ENCODE measurements around the gene CPVL.

Gene CPVL

GRCh38 chr7:29040579-29040925 is 105.8 kb downstream of the CPVL start:
- DNase-seq = no peak

DNA sequence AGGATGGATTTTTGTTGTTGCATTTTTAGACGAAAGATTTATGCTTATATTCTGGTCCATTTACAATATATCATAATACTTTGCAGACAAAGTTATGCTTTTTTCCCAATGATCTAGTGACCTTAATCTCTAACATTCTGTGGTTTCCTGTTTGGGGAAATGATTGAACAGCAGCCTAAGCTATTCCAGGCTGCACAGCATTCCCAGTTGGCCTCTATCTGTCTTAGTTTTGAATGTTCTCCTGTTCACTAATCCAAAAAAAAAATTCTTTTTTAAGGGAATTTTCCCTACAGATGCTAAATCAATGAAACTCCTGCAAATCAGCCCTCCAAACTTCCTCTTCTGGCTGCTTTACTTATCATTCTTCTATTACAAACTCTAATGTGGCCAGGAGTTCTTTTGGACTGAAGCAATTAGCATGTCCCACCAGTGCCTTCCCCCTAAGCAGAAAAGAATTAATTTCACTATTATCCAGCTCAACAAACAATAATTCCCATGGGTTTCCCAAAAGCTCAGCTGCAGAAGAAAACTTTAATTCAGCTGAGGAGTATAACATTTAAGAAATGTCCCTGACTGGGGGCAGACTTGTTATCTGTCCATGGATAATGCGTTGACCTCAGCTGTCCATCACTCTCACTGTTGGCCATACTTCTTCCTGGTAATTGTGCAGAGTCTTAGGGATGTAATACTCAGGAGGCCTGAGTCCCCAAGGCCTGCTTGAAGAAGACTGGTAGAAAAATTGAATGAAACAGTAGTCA is 106.3 kb downstream of the CPVL start:
- no peak for DNase-seq

DNA sequence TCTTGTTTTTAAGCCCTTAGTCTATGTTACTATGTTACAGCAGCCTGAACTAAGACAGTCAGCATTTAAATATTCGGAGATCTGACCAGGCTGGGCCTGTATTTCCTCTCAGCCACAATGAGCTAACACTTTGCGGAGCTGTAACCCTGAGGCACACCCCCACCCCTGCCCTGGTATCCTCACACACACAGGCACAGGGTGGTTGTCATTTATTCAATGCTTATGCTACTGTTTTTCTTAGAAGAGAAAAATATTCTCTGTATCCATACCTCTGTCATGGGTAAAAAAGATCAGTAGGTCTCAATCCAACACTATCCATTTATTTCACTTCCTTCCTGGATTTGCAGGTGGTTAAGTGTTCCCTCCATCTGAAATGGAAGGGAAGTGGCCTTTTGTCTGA is 107.9 kb downstream of the CPVL start:
- no peak for DNase-seq

- no peak for DNase-seq
Observed at GRCh38 chr7:29035044-29035740, 111.1 kb downstream of the CPVL start.

DNA sequence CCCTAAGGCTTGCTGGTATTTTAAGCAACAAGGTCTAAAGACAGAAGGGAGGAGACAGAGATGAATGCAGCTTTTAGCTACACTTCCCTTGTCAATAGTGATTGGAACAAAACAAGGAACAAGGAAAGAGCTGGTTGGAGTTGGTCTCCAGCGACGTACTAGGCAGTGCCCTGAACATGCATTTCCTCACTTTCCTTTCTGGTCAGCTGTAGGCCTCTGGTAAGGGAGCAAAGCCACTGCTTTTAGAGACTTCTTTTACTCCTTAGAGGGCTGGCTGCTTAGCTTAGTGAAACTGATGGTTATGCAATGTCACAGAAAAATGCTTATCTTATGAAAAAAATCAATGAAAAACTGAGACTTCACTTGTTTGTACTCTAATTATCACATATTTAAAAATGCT is 112.8 kb downstream of the CPVL start:
- no peak for DNase-seq

- no peak for DNase-seq
Observed at GRCh38 chr7:29032146-29032545, 114.2 kb downstream of the CPVL start.

GRCh38 chr7:29030781-29031275 is 115.5 kb downstream of the CPVL start:
- DNase-seq = no peak

- DNase-seq = no peak
Observed at GRCh38 chr7:29022291-29022988, 123.9 kb downstream of the CPVL start.

- no peak for DNase-seq
Observed at GRCh38 chr7:29019896-29020295, 126.4 kb downstream of the CPVL start.

DNA sequence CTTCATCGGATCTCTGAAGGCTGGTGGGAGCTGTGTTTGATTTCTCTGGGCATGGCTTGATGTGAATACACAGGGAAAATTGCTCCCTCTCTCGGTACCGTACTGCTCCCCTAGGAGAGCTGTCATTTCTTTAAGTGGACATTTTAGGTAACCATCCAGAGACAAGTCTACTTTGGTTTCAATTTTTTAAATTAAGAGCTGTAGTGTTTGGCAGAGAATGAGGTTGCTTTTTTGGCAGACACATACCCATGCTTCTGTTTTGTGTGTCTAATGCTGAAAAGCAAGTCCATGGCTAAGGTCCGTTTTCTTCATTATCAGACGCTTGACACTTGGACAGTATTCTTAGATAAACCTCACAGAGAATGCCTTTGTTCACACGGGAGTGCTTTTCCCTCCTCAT is 127.0 kb downstream of the CPVL start:
- DNase-seq = no peak

DNA sequence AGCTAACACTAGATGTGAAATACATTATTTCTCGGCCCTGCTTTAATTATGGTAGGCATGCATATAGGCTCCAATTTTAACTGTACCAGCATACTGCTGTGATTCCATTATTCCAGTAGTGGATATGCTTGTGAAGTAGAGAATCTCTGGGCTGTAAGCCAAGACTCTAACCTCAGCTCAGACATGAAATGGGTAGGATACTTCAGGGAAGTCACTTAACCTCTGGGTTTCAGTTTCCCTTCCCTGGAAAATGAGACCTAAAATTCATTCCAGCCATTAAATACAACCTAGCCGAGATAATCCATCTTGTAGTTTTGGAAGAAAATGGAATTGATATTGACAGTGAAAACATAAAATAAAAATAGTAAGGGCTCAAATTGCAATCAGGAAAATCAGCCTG is 128.6 kb downstream of the CPVL start:
- DNase-seq = no peak

DNA sequence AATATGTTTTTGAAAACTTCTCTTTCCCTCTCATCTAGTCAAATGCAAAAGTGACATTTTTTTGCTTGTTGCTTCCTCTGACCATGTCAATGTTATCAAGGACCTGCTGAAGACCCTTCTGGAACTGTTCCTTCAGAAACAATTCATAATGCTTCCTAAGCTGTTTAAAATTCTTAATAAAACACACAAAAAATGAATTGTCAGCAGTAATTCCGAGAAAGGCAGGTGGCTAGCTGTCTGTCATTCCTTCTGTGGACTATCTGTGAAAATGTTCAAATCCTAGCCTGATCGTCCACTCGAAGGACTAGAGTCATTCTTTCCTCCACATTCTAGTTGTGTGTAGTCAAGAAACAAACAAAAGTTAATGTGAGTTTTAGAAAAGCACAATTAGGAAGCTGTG is 131.6 kb downstream of the CPVL start:
- DNase-seq = no peak

DNA sequence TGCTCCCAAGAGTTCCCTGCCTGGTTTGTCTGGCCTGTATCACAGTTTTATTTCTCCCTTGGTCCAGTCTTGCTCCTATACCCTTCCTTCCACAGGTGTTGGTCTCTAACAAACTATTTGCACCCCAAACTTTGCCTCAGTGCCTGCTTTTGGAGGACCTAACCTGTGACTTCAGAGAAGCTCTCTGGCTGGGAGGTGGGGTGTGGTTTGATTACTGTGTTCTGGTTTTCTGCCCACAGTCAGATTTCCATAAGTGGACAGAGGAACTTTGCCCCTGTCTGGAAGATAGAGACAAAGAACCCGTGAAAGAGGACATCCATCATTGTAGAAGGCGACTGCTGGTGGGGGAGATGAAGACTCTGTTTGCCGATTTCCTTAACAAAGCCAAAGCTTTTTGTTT is 132.4 kb downstream of the CPVL start:
- DNase-seq = no peak

DNA sequence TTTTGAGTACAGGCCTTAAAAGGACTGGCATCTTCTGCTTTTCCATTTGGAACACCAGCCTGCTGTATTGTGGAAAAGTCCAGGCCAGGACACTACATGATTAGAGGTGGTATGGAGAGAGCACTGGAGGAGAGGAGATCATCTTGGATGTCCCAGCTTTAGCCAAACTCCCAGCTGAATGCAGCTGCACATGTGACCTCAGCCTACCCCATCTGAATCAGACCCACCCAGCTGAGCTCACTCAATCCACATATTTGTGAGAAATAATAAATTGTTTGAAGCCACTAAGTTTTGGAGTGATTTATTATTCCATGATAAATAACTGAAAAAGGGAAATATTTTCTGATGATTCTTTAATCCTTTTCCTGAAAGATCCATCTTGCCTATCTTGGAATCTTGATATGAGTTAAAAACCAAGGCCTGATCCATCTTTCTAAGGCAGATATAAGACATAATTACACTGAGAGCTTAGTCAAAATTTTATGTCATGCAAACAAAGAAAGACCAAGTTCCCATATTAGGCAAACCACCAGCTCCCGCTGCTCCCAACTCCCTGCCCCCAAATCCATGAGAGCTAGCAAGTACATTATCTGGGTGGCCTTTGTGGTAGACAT is 133.1 kb downstream of the CPVL start:
- no peak for DNase-seq

- no peak for DNase-seq
Observed at GRCh38 chr7:29009947-29010346, 136.4 kb downstream of the CPVL start.

DNA sequence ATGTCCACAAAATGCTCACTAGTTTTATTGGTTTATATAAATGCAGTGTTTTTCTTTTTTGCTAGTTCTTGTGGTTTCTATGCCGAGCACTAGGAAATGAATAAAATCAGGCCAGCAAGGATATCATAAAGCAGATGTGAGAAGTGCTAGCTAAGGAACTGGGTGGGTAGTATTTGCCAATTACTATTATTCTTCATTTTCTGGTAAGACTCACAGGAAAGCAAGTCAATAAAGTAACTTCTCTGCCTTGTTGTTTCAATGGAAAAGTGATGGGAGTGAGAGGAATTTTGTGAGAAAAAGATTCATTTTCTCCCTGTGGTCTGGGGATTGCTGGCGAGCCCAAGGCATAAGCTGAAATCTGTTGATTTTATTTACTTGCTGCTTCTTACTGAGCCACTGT is 137.7 kb downstream of the CPVL start:
- no peak for DNase-seq

GRCh38 chr7:29007127-29007526 is 139.2 kb downstream of the CPVL start:
- DNase-seq = no peak

DNA sequence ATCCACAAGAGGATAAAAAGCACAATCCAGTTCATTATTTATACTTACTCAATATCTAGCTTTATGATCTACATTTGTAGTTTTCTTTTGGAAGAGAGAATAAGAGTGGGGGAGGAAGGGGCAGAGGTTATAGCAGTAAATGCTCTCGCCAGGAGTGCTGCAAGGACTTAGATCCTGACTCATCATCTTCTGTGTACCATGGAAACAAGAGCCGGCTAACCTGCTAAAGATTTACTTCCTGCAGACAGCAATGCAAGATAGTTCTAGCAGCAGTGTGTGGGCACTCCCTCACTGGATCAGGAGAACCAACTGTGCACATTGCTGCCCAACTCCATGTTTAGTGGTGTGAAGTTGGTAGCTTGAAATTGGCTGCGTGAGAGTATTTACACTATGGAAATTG is 140.5 kb downstream of the CPVL start:
- no peak for DNase-seq

DNA sequence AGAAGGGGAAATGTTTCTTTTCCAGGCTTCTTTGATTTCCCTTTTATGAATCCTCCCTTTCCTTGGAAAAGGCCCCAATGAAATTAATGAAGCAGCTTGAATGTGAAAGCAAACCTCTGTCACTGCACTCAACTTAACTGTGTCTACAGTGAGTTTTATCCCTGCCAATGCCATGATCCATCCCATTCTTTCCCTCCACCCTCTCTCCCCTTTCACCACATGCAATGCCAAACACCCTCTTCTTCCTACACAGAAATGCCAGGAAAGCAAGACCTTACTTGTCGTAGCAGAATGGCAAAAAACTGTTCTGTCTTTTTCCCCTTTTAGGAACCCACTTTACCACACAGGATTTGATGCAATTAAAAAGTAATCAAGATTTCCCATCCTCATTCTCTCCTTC is 140.9 kb downstream of the CPVL start:
- DNase-seq = no peak

- DNase-seq = no peak
Observed at GRCh38 chr7:29003703-29004102, 142.6 kb downstream of the CPVL start.

GRCh38 chr7:29000717-29001076 is 145.6 kb downstream of the CPVL start:
- no peak for DNase-seq

- DNase-seq = peak; percentile 24
Observed at GRCh38 chr7:28999895-29000716, 146.2 kb downstream of the CPVL start.

DNA sequence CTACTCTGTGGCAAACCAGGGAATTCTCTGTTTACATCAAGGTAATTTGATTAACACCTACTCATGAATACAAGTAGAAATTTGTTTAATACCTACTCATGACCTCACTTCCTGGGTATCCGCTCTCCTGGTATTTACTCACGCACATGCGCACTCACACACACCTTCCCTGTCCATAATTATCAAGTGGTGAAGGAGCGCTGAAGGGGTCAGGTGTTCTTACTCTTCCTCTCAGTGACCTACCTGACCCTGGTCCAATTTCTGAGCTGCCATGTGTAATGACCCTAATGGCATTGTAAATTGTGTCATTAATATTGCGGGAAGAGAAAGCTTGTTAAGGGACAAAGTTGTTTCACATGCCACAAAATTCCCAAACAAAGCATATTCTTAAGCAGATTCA is 146.9 kb downstream of the CPVL start:
- no peak for DNase-seq
